Epithelial cell of proximal tubule (primary cell): Measurements from ENCODE around the gene STEAP4. TPM values are rescaled to one million over a fixed set of nuclear protein-coding genes. Genes with fewer than 3 reads are reported as not detected.

Experiments used
- DNase-seq: peaks from one replicate; pipeline ENCODE4 v3.0.0-alpha.2; 2011; ENCODE audit warnings: low read depth
- H3K4me3 ChIP-seq: 2 replicates; pipeline ENCODE4 v1.5.1; 2011; ENCODE audit warnings: low read depth, mild to moderate bottlenecking, low read length
- total RNA-seq: library from RNA; depleted of rRNA; stranded (reverse); fragments of >200 nt; gene quantifications from 2 replicates; pipeline ENCODE4 v1.2.3, GENCODE V29; 2015
- TF ChIP-seq, protein P1 (sequence below): conservative IDR thresholded peaks from 2 replicates; pipeline ENCODE4 v1.5.1; 2012; ENCODE audit warnings: low read depth, mild to moderate bottlenecking, low read length

The STEAP4 gene
- total RNA-seq, 1 donor from 2014 or later = 0.52 TPM

DNA sequence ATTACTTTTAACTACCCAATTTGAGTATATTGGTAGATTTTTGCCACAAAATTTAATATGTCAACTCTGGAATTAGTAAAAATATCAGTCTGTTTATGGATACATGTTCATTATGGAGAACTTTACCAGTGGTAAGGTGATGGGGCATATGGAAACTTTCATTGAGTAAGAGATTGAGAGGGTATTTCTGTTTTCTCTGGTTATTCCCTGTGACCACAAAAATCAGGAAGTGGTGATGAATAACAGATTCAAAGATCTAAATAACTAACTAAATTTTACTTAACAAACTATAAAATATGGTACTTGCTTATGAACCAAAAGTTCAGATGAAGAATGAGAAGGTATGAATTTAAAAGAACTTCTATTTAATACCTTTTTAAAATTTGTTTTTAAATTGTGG, 22.1 kb upstream of the STEAP4 start:
- no peak for DNase-seq
- TF ChIP-seq, protein P1, sequence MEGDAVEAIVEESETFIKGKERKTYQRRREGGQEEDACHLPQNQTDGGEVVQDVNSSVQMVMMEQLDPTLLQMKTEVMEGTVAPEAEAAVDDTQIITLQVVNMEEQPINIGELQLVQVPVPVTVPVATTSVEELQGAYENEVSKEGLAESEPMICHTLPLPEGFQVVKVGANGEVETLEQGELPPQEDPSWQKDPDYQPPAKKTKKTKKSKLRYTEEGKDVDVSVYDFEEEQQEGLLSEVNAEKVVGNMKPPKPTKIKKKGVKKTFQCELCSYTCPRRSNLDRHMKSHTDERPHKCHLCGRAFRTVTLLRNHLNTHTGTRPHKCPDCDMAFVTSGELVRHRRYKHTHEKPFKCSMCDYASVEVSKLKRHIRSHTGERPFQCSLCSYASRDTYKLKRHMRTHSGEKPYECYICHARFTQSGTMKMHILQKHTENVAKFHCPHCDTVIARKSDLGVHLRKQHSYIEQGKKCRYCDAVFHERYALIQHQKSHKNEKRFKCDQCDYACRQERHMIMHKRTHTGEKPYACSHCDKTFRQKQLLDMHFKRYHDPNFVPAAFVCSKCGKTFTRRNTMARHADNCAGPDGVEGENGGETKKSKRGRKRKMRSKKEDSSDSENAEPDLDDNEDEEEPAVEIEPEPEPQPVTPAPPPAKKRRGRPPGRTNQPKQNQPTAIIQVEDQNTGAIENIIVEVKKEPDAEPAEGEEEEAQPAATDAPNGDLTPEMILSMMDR = no peak
- no peak overlapping the region for H3K4me3 ChIP-seq

DNA sequence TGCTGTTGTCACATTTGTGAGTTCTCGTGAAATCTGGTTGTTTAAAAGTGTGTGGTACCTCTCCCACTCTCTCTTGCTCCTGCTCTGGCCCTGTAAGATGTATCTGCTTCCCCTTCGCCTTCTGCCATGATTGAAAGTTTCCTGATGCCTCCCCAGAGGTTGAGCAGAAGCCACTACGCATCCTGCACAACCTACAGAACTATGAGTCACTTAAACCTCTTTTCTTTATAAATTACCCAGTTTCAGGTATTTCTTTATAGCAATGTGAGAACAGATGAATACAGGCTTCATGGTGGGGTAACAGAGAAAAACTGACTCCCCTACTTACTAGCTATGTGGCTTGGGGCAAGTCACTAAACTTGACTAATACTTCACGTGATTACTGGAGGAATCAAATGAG, 18.0 kb upstream of the STEAP4 start:
- TF ChIP-seq, protein P1 = no peak
- DNase-seq = no peak
- H3K4me3 ChIP-seq = no peak overlapping the region

DNA sequence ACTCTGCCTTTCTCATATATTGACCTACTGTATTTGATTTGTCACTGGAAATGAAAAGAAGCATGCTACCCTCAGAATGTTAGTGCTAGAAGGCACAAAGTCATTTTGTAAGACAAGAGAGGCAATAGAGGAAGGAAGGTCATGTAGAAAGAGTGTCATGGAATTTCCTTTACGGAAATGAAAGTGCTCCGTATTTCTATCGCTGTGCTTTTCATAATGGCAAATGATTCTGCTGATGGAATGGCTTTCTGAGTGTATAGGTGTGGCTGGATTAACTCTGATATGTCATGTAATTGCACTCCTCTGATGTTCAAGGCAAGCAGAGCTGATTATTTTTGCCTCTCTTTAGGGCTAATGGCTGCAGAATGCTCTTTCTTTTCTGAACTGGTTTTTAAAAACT, 15.5 kb upstream of the STEAP4 start:
- H3K4me3 ChIP-seq = no peak overlapping the region
- no peak for DNase-seq
- TF ChIP-seq, protein P1 = no peak

DNA sequence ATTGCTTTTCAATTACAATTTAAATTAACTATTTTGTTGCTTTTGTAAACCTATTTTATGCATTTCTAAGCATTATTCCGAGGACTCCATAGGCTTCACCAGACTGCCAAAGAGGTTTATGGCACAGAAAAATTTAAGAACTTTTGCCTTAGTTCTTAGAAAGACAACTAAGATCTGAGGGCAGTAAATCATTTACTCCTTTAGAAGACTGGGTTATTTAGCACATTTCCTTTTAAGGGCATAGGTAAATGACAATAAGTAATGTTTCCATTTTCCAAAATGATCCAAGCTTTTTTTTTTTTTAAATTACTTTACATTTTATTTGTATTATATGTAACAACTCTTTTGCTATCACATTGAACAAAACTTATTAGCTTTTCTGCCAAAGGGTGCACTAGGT, 15.0 kb upstream of the STEAP4 start:
- DNase-seq = no peak

DNA sequence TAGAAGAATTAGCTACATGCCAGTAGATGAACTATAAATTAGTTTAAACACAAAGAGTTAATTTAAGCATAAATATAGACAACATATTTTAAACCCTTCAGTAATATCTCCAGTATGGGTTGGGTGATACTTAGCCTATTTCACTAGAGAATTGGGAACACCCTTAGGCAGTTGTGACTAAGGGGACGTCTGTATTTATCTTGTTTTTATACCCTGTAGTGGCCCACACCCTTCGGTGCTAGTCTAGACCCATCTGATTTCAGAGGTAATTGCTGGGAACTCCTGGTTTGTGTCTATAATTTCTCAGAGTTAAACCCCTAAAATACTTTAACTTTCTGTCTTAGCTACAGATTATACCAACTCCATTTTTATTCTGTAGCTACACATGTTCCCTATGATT, 11.5 kb upstream of the STEAP4 start:
- H3K4me3 ChIP-seq = no peak overlapping the region
- no peak for DNase-seq
- TF ChIP-seq, protein P1 = no peak

More for the DNA sequence above, 15.0 kb upstream of the STEAP4 start:
- H3K4me3 ChIP-seq = no peak overlapping the region
- TF ChIP-seq, protein P1 = no peak

DNA sequence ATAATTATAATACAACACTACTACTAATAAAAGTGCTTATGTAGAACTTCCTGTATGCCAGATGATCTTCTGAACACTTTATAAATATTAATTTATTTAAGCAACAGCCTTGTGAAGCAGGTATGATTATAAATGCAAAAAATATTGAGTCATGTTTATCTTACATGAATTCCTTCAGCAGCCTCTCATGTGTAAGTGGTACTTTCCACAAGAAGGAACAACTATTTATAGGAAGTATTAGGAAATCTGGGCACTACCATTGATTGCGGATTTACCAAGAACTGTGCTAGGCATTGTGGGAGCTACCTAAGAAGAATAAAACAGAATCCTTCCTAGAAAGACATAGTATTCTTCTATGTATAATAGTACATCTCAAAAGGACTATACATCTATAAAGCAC, 10.7 kb upstream of the STEAP4 start:
- TF ChIP-seq, protein P1 = no peak
- no peak for DNase-seq
- no peak overlapping the region for H3K4me3 ChIP-seq

DNA sequence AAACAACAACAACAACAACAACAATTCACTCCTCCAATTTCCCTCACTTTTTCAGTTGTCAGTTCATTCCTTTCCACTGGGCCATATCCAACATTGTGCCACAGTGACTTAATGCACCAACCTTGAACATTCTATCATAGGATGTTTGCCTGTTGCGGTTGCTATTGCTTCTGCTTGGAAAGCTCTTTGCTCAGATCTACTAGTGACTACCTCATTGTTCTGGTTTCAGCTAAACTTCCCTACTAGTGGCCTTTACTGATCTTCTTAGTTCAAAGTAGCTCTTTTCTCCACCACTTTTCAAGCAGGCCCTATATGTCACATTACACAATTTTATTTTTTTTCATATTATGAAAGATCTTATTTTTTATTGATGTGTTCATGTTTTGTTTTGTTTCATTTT, 9.8 kb upstream of the STEAP4 start:
- no peak for DNase-seq
- TF ChIP-seq, protein P1 = no peak
- no peak overlapping the region for H3K4me3 ChIP-seq
